HCEC 1CT (cell line): ENCODE results near the gene ATP13A2.
"Not testable (repeated sequence)": the region's sequence is repeated elsewhere in the genome, so short reads cannot be mapped to it uniquely, and the experiment has no call there.

Experiments
- DNase-seq: peaks from one replicate; pipeline ENCODE4 v3.0.0-alpha.2; 2017

ATP13A2 gene

GRCh38 chr1:16975838-16976237 is 35.9 kb downstream of the ATP13A2 start:
- DNase-seq, result no peak

GRCh38 chr1:16975211-16975610 is 36.5 kb downstream of the ATP13A2 start:
- no peak for DNase-seq

DNA sequence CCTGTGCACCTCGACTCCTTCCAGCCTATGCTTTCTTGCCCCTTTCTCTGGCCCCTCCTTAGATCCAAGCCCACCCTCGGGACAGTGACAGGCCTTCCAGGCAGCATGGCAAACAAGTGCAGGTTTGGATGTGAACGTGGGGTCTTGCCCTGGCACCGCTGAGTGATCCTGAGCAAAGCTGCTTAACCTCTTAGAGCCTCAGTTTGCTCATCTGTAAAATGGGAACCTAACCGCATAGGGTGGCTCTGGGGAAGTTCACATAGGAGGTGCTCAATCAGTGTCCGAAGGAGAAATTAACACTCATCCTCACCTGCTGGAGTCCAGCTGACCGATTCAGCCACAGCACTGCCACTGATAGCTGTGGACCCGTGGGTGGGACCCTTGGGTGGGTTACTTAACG is 38.5 kb downstream of the ATP13A2 start:
- no peak for DNase-seq

DNA sequence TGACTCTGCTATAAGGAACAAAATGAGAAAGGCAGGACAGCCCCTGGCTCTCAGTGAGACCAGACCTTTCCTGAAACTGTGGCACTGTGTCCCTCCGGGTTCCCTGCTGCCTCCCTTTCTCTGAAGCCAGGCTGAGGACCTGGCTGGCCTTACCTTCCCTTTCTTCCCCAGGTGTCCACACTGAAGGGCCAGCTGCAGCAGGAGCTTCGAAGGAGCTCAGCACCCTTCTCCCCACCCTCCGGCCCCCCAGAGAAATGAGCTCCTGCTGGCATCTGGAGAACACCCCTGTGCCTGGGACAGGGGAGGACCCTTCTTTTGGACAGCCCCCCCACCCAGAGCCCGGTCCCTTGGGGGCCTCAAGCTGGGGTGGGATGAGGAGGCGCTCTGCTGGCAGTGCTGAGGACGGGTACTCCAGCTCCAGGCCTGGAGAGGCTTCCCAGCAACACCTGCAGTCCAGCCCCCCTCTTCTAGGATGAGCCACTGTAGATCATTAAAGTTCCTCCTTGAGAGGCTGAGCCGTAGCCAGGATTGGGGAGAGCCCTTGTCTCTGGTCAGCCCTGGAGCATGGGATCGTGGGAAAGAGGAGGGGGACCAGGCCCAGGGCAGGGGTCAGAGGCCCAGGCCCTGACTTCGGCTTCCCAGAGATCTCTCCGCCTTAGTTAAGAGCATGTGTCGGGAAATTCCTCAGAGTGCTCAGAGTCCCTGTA is 39.4 kb downstream of the ATP13A2 start:
- DNase-seq, result no peak

DNA sequence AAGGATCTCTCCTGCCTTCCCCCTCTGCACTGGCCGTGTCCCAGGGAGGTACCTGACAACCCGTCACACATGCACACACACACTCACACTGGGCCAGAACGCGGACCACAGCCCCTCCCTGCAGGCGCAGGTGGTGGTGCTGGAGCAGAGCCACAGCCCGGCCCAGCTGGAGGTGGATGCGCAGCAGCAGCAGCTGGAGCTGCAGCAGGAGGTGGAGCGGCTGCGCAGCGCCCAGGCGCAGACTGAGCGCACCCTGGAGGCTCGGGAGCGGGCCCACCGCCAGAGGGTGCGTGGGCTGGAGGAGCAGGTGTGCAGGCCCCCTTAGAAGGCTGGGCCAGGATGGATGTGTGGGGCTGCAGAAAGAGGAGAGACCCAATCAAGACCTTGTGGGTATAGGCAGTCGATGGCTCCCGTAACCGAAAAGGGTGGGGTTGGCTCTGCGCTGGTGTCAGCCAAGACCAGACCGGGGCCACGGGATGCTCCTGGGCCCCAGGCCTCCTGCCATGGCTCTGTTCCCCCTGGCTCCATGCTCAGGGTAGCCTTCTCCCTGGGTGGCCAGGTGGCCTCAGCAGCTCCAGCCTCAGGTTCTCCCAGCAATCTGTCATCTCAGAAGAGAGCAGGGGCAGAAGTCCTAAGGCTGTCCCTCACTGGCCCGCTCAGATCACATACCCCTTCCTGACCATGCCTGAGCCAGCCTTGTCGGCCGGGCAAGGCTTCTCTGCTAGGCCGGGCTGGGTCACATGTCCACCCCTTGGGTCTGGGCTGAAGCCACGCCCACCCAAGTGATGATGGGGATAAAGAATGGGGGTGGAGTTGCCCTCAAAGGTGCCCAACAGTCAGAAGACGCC is 40.2 kb downstream of the ATP13A2 start:
- DNase-seq, result no peak

DNA sequence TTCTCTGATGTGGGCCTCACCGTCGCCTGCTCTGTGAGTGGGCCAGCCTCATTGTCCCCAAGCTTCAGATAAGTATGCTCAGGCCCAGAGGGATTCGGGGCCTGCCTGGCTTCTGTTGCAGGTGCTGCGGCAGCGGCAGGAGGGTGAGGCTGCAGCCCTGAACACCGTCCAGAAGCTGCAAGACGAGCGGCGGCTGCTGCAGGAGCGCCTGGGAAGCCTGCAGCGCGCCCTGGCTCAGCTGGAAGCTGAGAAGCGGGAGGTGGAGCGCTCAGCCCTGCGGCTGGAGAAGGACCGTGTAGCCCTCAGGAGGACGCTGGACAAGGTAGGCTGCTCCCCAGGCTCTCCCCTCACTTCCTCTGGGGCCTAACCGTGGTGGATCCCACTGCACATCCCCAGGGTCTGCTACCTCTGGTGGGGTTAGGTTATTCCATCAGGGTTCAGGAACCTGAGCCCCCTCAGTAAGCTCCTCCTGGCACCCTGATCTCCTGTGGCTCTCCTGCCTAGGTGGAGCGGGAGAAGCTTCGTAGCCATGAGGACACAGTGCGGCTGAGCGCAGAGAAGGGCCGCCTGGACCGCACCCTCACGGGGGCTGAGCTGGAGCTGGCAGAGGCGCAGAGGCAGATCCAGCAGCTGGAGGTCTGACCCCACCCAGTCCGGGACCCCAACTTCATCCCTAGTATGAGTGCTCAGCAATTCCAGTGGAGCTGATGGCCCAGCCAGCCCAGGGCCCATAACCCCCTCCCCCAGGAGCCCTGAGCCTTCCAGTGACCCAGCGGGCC is 41.4 kb downstream of the ATP13A2 start:
- no peak for DNase-seq

DNA sequence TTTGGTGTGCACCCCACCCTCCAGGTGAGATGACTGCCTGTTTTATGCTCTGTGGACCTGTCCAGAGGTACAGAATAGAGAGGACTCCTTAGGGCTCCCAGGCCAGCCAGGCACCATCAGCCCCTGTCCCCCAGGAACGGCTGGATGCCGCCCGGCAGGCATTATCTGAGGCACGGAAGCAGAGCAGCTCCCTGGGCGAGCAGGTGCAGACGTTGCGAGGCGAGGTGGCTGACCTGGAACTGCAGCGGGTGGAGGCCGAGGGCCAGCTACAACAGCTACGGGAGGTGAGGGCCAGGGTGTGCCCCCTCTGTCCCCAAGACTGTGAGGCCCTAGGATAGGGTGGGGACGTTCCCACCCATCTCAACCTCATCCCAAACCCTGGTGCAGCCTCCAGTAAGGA is 42.1 kb downstream of the ATP13A2 start:
- DNase-seq, result no peak

DNA sequence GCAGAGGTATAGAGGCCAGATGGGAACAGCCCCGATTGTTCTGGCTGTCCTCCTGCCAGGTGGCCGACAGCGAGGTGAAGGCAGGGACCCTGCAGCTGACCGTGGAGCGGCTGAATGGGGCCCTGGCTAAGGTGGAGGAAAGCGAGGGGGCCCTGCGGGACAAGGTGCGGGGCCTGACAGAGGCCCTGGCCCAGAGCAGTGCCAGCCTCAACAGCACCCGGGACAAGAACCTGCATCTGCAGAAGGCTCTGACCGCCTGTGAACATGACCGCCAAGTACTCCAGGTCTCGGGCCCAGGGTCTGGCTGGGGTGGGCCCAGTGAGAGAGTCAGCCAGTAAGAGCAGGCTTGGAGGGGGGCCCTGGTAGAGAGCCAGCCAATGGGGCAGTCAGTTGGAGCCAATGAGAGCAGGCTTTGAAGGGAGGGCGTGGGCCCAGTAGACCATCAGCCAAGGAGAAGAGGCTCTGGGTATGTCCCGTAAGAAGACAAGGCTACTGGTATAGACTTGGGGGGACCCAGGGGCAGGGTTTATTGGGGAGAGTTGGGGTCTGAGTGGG is 42.6 kb downstream of the ATP13A2 start:
- DNase-seq, result no peak

- no peak for DNase-seq
These were observed 43.4 kb downstream of the ATP13A2 start for GRCh38 chr1:16968372-16968771.

DNA sequence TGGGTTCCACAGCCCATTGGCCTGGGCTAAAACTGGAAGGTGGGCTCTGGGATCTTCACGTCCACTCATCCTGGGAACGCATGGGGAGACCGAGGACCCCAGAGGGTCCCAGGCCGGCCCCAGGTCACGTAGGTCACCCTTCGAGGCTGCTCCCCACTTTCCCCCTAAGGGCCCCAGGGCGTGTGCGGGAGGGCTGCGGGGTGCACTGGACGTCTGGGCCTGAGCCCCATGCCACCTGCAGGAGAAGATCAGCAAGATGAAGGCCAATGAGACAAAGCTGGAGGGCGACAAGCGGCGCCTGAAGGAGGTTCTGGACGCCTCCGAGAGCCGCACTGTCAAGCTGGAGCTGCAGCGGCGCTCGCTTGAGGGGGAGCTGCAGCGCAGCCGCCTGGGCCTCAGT is 43.8 kb downstream of the ATP13A2 start:
- DNase-seq, result no peak

GRCh38 chr1:16967095-16967575 is 44.6 kb downstream of the ATP13A2 start:
- no peak for DNase-seq

DNA sequence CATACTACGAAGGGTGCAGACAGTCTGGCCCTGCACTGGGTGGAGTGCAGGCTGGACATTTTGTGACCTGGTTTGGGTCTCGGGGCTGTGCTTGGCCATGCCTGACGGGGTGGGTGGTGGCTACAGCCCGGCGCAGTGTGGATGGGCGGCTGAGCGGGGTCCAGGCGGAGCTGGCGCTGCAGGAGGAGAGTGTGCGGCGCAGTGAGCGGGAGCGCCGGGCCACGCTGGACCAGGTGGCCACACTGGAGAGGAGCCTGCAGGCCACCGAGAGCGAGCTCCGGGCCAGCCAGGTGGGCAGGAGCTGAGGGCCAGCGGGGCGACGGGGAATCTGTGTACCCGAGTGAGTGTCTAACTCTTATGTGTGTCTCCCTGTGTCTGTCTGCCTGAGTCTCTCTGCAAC is 45.4 kb downstream of the ATP13A2 start:
- no peak for DNase-seq

- DNase-seq, result no peak
These were observed 46.2 kb downstream of the ATP13A2 start for GRCh38 chr1:16965486-16966067.

DNA sequence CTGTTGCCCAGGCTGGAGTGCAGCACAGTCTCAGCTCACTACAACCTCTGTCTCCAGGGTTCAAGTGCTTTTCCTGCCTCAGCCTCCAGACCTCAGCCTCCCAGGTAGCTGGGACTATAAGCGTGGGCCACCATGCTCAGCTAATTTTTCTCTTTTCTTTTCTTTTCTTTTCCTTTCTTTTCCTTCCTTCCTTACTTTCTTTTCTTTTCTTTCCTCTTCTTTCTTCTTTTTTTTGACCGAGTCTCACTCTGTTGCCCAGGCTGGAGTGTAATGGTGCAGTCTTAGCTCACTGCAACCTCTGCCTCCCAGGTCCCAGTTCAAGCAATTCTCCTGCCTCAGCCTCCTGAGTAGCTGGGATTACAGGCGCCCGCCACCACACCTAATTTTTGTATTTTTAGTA is 47.6 kb downstream of the ATP13A2 start:
- DNase-seq, result not testable (repeated sequence)

GRCh38 chr1:16961297-16962133 is 50.2 kb downstream of the ATP13A2 start:
- DNase-seq, result no peak

DNA sequence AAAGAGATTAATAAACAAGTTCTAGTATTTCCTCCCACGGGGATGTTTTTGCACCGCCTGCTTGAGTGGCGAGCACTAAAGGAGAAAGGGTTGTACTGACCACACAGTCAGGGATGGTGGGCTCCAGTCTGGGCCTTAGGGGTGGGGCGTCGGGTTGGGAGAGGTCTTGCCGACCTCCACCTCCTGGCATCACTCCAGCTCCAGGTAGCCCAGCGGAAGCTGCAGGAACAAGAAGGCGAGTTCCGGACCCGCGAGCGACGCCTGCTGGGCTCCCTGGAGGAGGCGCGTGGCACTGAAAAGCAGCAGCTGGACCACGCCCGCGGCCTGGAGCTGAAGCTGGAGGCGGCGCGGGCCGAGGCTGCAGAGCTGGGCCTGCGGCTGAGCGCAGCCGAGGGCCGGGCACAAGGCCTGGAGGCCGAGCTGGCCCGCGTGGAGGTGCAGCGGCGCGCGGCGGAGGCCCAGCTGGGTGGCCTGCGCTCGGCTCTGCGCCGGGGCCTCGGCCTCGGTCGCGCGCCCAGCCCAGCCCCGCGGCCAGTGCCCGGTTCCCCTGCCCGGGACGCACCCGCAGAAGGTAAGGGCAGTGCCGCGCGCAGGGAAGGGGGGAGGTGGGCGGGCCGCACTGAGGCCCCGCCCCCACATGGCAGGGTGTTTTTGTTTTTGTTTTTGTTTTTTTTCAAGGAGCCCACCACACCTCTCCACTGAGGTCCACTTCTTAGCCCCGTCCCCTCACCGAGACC is 51.0 kb downstream of the ATP13A2 start:
- DNase-seq, result peak; percentile 73

GRCh38 chr1:16958475-16958874 is 53.3 kb downstream of the ATP13A2 start:
- DNase-seq, result no peak

DNA sequence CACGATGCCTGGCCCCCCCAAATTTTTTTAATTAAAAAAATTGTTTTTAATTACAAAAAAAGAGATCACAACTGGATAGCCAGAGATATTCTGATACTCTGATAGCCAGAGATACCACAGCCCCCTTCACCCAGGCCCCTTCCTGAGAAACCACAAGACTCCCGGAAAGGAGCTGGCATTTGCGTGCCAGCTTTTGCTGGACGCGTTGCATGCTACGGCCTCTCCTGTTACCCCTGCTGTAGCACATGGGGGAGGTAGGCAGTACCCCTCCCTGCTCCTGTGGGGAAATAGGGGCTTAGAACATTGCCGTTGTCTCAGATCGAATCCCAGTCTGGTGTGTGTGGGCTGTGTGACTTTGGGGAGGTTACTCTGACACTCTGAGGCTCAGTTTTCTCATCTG is 54.0 kb downstream of the ATP13A2 start:
- DNase-seq, result no peak

DNA sequence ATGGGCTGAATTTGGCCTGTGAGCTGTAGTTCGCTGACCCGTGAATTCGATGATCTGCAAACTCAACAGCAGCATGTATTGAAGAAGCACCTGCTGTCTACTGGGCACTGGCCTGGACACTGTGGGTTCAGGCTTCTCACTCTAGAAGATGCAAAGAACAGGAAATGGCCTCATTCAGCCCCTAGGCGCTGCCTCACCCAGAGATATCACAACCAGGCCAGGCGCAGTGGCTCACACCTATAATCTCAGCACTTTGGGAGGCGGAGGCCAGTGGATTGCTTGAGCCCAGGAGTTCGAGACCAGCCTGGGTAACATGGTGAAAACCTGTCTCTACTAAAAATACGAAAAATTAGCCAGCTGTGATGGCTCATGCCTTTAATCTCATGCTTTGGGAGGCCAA is 55.0 kb downstream of the ATP13A2 start:
- no peak for DNase-seq

DNA sequence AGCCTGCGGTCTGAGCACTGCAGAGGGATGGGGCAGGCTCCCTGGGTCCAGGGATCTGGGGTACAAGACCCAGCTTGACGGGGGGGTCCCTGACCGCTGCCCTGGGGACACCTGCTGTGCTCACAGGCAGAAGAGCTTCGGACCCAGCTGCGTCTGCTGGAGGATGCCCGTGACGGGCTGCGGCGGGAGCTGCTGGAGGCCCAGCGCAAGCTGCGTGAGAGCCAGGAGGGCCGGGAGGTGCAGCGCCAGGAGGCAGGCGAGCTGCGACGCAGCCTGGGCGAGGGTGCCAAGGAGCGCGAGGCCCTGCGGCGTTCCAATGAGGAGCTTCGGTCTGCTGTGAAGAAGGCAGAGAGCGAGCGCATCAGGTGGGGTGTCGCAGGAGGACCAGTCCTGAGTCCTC is 56.5 kb downstream of the ATP13A2 start:
- no peak for DNase-seq

- DNase-seq, result no peak
These were observed 57.1 kb downstream of the ATP13A2 start for GRCh38 chr1:16954579-16954978.
